Liver (tissue), 3 donors: ENCODE data around the gene TNFRSF12A.

Source experiments
- RAD21 ChIP-seq, 2 donors: IDR thresholded peaks; 2 replicates each; pipeline ENCODE4 v1.6.1; 2016; ENCODE audit warnings: antibody characterized with exemption in 2 of 2, mild to moderate bottlenecking in 2 of 2
- TF ChIP-seq, protein P1 (sequence below): fragments of 150-350 bp; IDR thresholded peaks from 2 replicates; pipeline ENCODE4 v1.5.1; 2017; ENCODE audit warnings: improper control_type of control experiment, low read depth, low read length; ENCODE audit not compliant: missing input control
- TF ChIP-seq, protein P2 (sequence below): IDR thresholded peaks from 2 replicates; pipeline ENCODE4 v1.6.1; 2016; ENCODE audit warnings: antibody characterized with exemption
- TF ChIP-seq, protein P3 (sequence below): IDR thresholded peaks from 2 replicates; pipeline ENCODE4 v1.6.1; 2016; ENCODE audit warnings: antibody characterized with exemption
- donor health status: healthy.
- donor health status: healthy.

DNA sequence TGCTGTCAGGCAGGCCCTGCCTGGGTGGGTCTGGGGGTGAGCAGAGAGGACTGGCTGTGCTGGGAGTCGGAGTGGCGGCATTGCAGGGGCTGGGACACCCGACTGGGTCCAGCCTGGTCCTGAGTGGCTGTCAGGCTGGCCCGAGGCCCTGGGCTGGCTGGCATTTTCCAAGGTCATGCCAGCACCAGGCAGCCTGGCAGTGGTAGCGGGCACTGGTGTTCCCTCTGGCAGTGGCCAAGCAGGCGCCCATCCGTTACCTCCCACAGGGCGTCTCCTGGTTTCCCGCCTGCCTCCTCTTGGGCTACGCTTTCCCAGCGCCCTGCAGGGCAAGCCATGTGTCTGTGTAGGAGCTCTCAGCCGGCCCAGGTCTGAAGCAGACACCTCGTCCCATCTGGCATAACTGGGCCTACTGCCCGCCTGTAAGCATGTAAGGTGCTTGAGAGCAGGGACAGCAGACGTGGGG, 34.2 kb upstream of the TNFRSF12A start:
- TF ChIP-seq, protein P1, sequence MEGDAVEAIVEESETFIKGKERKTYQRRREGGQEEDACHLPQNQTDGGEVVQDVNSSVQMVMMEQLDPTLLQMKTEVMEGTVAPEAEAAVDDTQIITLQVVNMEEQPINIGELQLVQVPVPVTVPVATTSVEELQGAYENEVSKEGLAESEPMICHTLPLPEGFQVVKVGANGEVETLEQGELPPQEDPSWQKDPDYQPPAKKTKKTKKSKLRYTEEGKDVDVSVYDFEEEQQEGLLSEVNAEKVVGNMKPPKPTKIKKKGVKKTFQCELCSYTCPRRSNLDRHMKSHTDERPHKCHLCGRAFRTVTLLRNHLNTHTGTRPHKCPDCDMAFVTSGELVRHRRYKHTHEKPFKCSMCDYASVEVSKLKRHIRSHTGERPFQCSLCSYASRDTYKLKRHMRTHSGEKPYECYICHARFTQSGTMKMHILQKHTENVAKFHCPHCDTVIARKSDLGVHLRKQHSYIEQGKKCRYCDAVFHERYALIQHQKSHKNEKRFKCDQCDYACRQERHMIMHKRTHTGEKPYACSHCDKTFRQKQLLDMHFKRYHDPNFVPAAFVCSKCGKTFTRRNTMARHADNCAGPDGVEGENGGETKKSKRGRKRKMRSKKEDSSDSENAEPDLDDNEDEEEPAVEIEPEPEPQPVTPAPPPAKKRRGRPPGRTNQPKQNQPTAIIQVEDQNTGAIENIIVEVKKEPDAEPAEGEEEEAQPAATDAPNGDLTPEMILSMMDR: no peak
- TF ChIP-seq, protein P2, sequence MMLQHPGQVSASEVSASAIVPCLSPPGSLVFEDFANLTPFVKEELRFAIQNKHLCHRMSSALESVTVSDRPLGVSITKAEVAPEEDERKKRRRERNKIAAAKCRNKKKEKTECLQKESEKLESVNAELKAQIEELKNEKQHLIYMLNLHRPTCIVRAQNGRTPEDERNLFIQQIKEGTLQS: no peak
- no peak for TF ChIP-seq RAD21 (IDR thresholded peaks at IDR 0.05)
- TF ChIP-seq, protein P3, sequence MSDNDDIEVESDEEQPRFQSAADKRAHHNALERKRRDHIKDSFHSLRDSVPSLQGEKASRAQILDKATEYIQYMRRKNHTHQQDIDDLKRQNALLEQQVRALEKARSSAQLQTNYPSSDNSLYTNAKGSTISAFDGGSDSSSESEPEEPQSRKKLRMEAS: no peak
